Measurements from ENCODE around the gene CERS6.

GRCh38 chr2:168583710-168584521 lies 127.8 kb downstream of the CERS6 start:
- TF ChIP-seq CTCF (IDR thresholded peaks at IDR 0.05) = no peak
- no peak for TF ChIP-seq POLR2A (IDR thresholded peaks at IDR 0.05)

All from breast epithelium (tissue), 3 donors.